Measurements from ENCODE around the gene YPEL5.

Gene YPEL5

GRCh38 chr2:30148850-30149249 is 2.0 kb downstream of the YPEL5 start:
- DNase-seq (ENCODE audit: low read depth) = no peak
- H3K4me3 ChIP-seq (ENCODE audit: low read depth, low read length) = no peak overlapping the region
- TF ChIP-seq CTCF (conservative IDR thresholded peaks at IDR 0.05; ENCODE audit: low read depth, low read length) = no peak

- TF ChIP-seq CTCF (conservative IDR thresholded peaks at IDR 0.05; ENCODE audit: low read depth, low read length) = no peak
- peak; percentile 26 for DNase-seq (ENCODE audit: low read depth)
- H3K4me3 ChIP-seq (ENCODE audit: low read depth, low read length) = no peak overlapping the region
These were observed 2.7 kb downstream of the YPEL5 start for GRCh38 chr2:30149513-30149912.

- no peak overlapping the region for H3K4me3 ChIP-seq (ENCODE audit: low read depth, low read length)
- no peak for TF ChIP-seq CTCF (conservative IDR thresholded peaks at IDR 0.05; ENCODE audit: low read depth, low read length)
- no peak for DNase-seq (ENCODE audit: low read depth)
These were observed 3.2 kb downstream of the YPEL5 start for GRCh38 chr2:30149976-30150375.

- no peak for DNase-seq (ENCODE audit: low read depth)
- H3K4me3 ChIP-seq (ENCODE audit: low read depth, low read length) = no peak overlapping the region
- no peak for TF ChIP-seq CTCF (conservative IDR thresholded peaks at IDR 0.05; ENCODE audit: low read depth, low read length)
These were observed 4.0 kb downstream of the YPEL5 start for GRCh38 chr2:30150786-30151185.

- no peak overlapping the region for H3K4me3 ChIP-seq (ENCODE audit: low read depth, low read length)
- DNase-seq (ENCODE audit: low read depth) = no peak
- no peak for TF ChIP-seq CTCF (conservative IDR thresholded peaks at IDR 0.05; ENCODE audit: low read depth, low read length)
These were observed 5.6 kb downstream of the YPEL5 start for GRCh38 chr2:30152385-30152784.

GRCh38 chr2:30155202-30155601 is 8.4 kb downstream of the YPEL5 start:
- no peak overlapping the region for H3K4me3 ChIP-seq (ENCODE audit: low read depth, low read length)
- TF ChIP-seq CTCF (conservative IDR thresholded peaks at IDR 0.05; ENCODE audit: low read depth, low read length) = no peak
- peak; percentile 13 for DNase-seq (ENCODE audit: low read depth)

- TF ChIP-seq CTCF (conservative IDR thresholded peaks at IDR 0.05; ENCODE audit: low read depth, low read length) = no peak
- no peak overlapping the region for H3K4me3 ChIP-seq (ENCODE audit: low read depth, low read length)
- DNase-seq (ENCODE audit: low read depth) = no peak
These were observed 9.3 kb downstream of the YPEL5 start for GRCh38 chr2:30155889-30156658.
